Muscle layer of colon (tissue), 2 donors: ENCODE measurements around the gene OLFM2.
"Not testable (repeated sequence)": the region's sequence is repeated elsewhere in the genome, so short reads cannot be mapped to it uniquely, and the experiment has no call there.

Source experiments
- H3K27ac ChIP-seq: one replicate; pipeline ENCODE4 v1.7.0; 2013; ENCODE audit warnings: low read depth, mild to moderate bottlenecking, low read length, moderate library complexity
- H3K27me3 ChIP-seq, 2 donors: one replicate each; pipeline ENCODE4 v1.7.0; 2013; ENCODE audit warnings: low read length in 2 of 2, mild to moderate bottlenecking in 2 of 2; ENCODE audit not compliant: insufficient read depth in 2 of 2, control insufficient read depth in 1 of 2
- H3K36me3 ChIP-seq: one replicate; pipeline ENCODE4 v1.7.0; 2013; ENCODE audit warnings: mild to moderate bottlenecking, low read length; ENCODE audit not compliant: insufficient read depth
- H3K4me1 ChIP-seq: one replicate; pipeline ENCODE4 v1.7.0; 2013; ENCODE audit warnings: mild to moderate bottlenecking, low read length; ENCODE audit not compliant: insufficient read depth
- H3K4me3 ChIP-seq, 2 donors: one replicate each; pipeline ENCODE4 v1.7.0; 2013; ENCODE audit warnings: low read length in 2 of 2, low read depth in 1 of 2, mild to moderate bottlenecking in 1 of 2, moderate library complexity in 1 of 2
- H3K9ac ChIP-seq: one replicate; pipeline ENCODE4 v1.7.0; 2013; ENCODE audit warnings: low read length
- H3K9me3 ChIP-seq: one replicate; pipeline ENCODE4 v1.7.0; 2013; ENCODE audit warnings: mild to moderate bottlenecking, low read length
- donor health status: abdominal sarcoma.
- donor health status: Adenocarcinoma of cecum.

Gene OLFM2

GRCh38 chr19:9941231-9941630 is 4.9 kb upstream of the OLFM2 start:
- peaks cover 0 to 9% of the 10 kb centered on the region in 2 donors for H3K27me3 ChIP-seq
- no peak overlapping the region for H3K9ac ChIP-seq
- no peak overlapping the region for H3K27ac ChIP-seq
- H3K36me3 ChIP-seq: no peaks in the 10 kb centered on the region
- no peaks in the 10 kb centered on the region for H3K9me3 ChIP-seq
- H3K4me3 ChIP-seq: no peak overlapping the region
- peaks cover 4% of the 10 kb centered on the region for H3K4me1 ChIP-seq

- Histone ChIP-seq H3K27ac (no peak overlapping the region), H3K4me3 (no peak overlapping the region), H3K9ac (no peak overlapping the region), H3K4me1 (peaks cover 5% of the 10 kb centered on the region), H3K36me3 (no peaks in the 10 kb centered on the region), H3K27me3 (peaks cover under 1 to 13% of the 10 kb centered on the region in 2 donors), H3K9me3 (no peaks in the 10 kb centered on the region)
Measured at GRCh38 chr19:9940778-9941177, 4.5 kb upstream of the OLFM2 start.

GRCh38 chr19:9939301-9939913 is 3.1 kb upstream of the OLFM2 start:
- Histone ChIP-seq H3K4me1 (peaks cover 6% of the 10 kb centered on the region), H3K9me3 (no peaks in the 10 kb centered on the region), H3K4me3 (no peak overlapping the region), H3K9ac (no peak overlapping the region), H3K27ac (no peak overlapping the region), H3K36me3 (no peaks in the 10 kb centered on the region), H3K27me3 (peaks cover 13 to 27% of the 10 kb centered on the region in 2 donors)

- Histone ChIP-seq H3K36me3 (no peaks in the 10 kb centered on the region), H3K27ac (no peak overlapping the region), H3K4me3 (no peak overlapping the region), H3K9ac (no peak overlapping the region), H3K27me3 (peaks cover 15 to 50% of the 10 kb centered on the region in 2 donors), H3K9me3 (no peaks in the 10 kb centered on the region), H3K4me1 (peaks cover 6% of the 10 kb centered on the region)
Measured at GRCh38 chr19:9937001-9937411, 691 bp upstream of the OLFM2 start.

- Histone ChIP-seq H3K36me3 (no peaks in the 10 kb centered on the region), H3K4me1 (peaks cover 11% of the 10 kb centered on the region), H3K4me3 (no peak overlapping the region), H3K9me3 (no peaks in the 10 kb centered on the region), H3K27me3 (peaks cover 15 to 62% of the 10 kb centered on the region in 2 donors), H3K27ac (no peak overlapping the region), H3K9ac (no peak overlapping the region)
Measured at GRCh38 chr19:9935506-9936325, 599 bp downstream of the OLFM2 start.

- Histone ChIP-seq H3K4me3 (no peak overlapping the region), H3K9ac (no peak overlapping the region), H3K4me1 (peaks cover 11% of the 10 kb centered on the region), H3K9me3 (no peaks in the 10 kb centered on the region), H3K27ac (no peak overlapping the region), H3K27me3 (peaks cover 15 to 62% of the 10 kb centered on the region in 2 donors), H3K36me3 (no peaks in the 10 kb centered on the region)
Measured at GRCh38 chr19:9934132-9934950, 2.0 kb downstream of the OLFM2 start.

GRCh38 chr19:9932835-9933234 is 3.5 kb downstream of the OLFM2 start:
- no peak overlapping the region for H3K9ac ChIP-seq
- H3K4me3 ChIP-seq: no peak overlapping the region
- no peaks in the 10 kb centered on the region for H3K9me3 ChIP-seq
- peaks cover 11% of the 10 kb centered on the region for H3K4me1 ChIP-seq
- H3K27me3 ChIP-seq: peaks cover 15 to 62% of the 10 kb centered on the region in 2 donors
- H3K27ac ChIP-seq: no peak overlapping the region
- H3K36me3 ChIP-seq: no peaks in the 10 kb centered on the region

- peaks cover 15 to 55% of the 10 kb centered on the region in 2 donors for H3K27me3 ChIP-seq
- H3K9ac ChIP-seq: no peak overlapping the region
- no peak overlapping the region for H3K27ac ChIP-seq
- H3K4me3 ChIP-seq: no peak overlapping the region
- H3K36me3 ChIP-seq: no peaks in the 10 kb centered on the region
- no peaks in the 10 kb centered on the region for H3K9me3 ChIP-seq
- H3K4me1 ChIP-seq: peaks cover 11% of the 10 kb centered on the region
Measured at GRCh38 chr19:9931629-9932028, 4.7 kb downstream of the OLFM2 start.

- Histone ChIP-seq H3K4me3 (no peak overlapping the region), H3K9ac (no peak overlapping the region), H3K9me3 (no peaks in the 10 kb centered on the region)
Measured at GRCh38 chr19:9923440-9923839, 12.9 kb downstream of the OLFM2 start.

GRCh38 chr19:9922782-9923379 is 13.4 kb downstream of the OLFM2 start:
- H3K27ac ChIP-seq, H3K4me3 ChIP-seq, H3K27me3 ChIP-seq, H3K36me3 ChIP-seq, H3K9ac ChIP-seq, H3K9me3 ChIP-seq, H3K4me1 ChIP-seq: not testable (repeated sequence)

More at GRCh38 chr19:9923440-9923839, 12.9 kb downstream of the OLFM2 start:
- no peaks in the 10 kb centered on the region for H3K4me1 ChIP-seq
- no peaks in the 10 kb centered on the region for H3K36me3 ChIP-seq
- H3K27ac ChIP-seq: no peak overlapping the region
- no peaks in the 10 kb centered on the region for H3K27me3 ChIP-seq

GRCh38 chr19:9917321-9917720 is 19.0 kb downstream of the OLFM2 start:
- no peaks in the 10 kb centered on the region for H3K36me3 ChIP-seq
- H3K9me3 ChIP-seq: no peaks in the 10 kb centered on the region
- H3K27me3 ChIP-seq: peaks cover 9 to 23% of the 10 kb centered on the region in 2 donors
- H3K4me3 ChIP-seq: no peak overlapping the region
- no peak overlapping the region for H3K9ac ChIP-seq
- H3K4me1 ChIP-seq: peaks cover 5% of the 10 kb centered on the region
- no peak overlapping the region for H3K27ac ChIP-seq
